Tibial nerve (tissue), 4 donors: ENCODE measurements around the gene CCDC9.

Experiments used
- EP300 ChIP-seq, 2 donors: sonication (generic); formaldehyde crosslinking; IDR thresholded peaks; one replicate each; pipeline ENCODE4 v1.6.1; 2017; ENCODE audit warnings: antibody characterized with exemption in 2 of 2, mild to moderate bottlenecking in 1 of 2
- POLR2A ChIP-seq, 2 donors: fragments of 450-650 bp; IDR thresholded peaks; one replicate each; pipeline ENCODE4 v1.6.1; 2017; ENCODE audit warnings: antibody characterized with exemption in 2 of 2, mild to moderate bottlenecking in 2 of 2, moderate library complexity in 2 of 2
- TF ChIP-seq, protein P1 (sequence below), 5 experiments: fragments of 200-600 bp in 3 of 5; fragments of 450-650 bp in 2 of 5; sonication (generic) in 3 of 5; IDR thresholded peaks; one replicate each; pipeline ENCODE4 v1.5.1; 2016 to 2019; ENCODE audit warnings: antibody characterized with exemption in 5 of 5, mild to moderate bottlenecking in 3 of 5, moderate library complexity in 2 of 5

DNA sequence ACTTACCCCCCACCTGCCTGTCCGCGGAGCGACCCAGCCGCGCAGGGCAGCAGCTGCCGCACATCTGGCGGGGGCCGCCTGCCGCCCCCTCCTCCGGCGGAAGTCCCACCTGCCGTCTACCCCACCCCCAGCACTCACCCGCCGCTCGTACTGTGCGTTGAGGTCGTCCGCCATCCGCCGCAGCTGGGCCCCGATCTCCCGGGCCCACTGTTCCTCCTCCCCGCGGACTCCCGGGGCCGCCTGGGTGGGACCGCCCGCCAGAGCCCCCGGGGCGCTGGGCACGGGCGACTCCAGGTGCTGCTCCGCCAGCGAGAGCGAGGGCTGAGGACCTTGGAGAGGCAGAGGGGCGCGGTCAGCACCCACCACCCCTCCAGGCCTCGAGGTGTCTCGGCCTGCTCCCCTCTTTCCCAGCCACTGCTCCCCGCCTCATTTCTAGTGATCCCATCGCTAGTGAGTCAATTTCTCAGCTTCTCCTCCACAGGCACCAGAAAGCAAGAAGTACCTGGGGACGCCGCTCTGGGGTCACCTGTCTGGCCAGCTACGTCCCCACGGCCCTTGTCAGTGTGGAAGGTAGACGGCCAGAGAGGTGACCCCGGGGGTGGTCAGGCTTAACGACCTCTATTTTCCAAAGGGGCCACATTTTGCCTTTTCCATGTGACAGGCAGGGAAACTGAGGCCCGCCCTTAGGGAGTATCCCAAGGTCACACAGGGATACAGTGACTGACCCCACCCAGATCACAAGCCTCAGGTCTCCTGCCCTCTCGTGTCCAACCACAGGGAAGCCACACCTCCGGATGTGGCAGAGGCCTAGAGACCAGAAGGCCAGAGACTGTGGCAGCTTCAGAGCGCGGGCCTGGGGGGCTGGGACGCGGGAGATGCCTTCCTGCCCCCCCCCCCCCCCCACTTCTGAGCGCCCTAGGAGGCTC is 29.6 kb upstream of the CCDC9 start:
- TF ChIP-seq, protein P1, sequence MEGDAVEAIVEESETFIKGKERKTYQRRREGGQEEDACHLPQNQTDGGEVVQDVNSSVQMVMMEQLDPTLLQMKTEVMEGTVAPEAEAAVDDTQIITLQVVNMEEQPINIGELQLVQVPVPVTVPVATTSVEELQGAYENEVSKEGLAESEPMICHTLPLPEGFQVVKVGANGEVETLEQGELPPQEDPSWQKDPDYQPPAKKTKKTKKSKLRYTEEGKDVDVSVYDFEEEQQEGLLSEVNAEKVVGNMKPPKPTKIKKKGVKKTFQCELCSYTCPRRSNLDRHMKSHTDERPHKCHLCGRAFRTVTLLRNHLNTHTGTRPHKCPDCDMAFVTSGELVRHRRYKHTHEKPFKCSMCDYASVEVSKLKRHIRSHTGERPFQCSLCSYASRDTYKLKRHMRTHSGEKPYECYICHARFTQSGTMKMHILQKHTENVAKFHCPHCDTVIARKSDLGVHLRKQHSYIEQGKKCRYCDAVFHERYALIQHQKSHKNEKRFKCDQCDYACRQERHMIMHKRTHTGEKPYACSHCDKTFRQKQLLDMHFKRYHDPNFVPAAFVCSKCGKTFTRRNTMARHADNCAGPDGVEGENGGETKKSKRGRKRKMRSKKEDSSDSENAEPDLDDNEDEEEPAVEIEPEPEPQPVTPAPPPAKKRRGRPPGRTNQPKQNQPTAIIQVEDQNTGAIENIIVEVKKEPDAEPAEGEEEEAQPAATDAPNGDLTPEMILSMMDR (IDR thresholded peaks at IDR 0.05): no peak
- TF ChIP-seq EP300 (IDR thresholded peaks at IDR 0.05): peak; percentile 56 to 83
- TF ChIP-seq POLR2A (IDR thresholded peaks at IDR 0.05): peak in 1 of 2 donors; percentile 47
